CD4-positive, alpha-beta T cell treated with Interferon gamma for 1 hour (primary cell): ENCODE data around the gene ABCB6.

Experiments
- DNase-seq: peaks from one replicate; pipeline ENCODE4 v3.0.0-alpha.2; 2020

Gene ABCB6

GRCh38 chr2:219165058-219165911 lies 53.5 kb downstream of the ABCB6 start:
- DNase-seq: no peak

DNA sequence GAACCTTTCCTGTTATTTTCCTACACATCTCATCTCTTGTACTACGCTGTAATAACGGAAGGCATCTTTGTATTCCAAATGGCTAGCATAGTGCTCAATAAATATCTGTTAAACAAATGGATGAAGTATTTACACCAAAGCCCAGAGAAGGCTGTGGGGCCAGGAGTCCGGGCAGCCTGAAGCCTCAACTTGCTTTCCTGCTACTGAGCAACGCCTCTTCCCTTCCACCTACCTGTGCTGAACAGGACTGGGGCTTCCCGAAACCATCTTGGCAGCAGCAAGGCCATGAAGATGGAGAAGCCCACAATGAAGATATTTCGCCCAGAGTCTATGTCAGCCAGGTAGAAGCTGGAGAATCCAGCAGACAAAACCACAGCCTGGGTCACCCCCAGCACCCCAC lies 55.6 kb downstream of the ABCB6 start:
- DNase-seq: no peak

- DNase-seq: no peak
Observed at GRCh38 chr2:219161097-219161496, 57.7 kb downstream of the ABCB6 start.

DNA sequence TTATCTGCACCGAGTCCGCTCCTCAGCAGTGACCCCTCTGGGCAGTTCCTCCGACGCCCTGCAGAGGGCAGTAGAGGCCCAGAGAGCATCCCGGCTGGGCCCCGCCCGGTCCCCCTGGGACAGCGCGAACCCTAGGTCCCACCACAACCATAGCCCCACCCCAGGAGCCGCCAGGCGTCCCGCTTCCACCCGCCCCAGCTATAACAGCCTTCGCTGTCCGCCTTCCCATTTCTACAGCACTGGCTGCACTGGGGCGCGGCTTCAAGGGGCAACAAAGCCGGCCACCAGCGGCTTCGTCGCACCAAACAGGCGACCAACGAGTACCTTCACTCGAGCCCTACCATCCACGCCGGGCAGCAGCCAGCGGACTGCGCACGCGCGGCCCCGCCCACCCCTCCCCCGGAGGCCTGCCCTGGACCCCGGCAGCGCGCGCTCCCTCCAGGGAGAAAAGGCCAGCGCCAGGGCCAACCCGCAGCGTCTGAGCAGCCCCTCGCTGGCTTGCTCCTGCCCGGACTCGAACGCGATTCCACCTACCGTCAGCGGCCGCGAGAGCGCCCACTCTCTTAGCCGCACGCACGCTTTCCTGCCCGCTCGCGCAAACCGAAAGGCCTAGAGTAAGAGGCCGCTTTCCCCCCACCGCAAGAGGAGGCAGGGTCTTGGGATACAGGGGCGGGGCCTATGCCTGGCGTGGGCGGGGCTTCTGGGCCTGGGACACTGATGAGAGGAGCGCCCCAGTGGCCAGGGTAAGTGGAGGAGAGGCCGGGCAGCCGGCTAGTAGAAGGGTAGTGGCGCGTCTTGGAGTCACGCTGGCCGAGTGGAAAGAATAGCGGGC lies 58.4 kb downstream of the ABCB6 start, which contains the start of gene NHEJ1:
NHEJ1 (minus strand) TSS at position 630 of the 832 bp plus-strand sequence. CDS start 2,453 bp downstream, outside the sequence.
- peak; percentile 91 for DNase-seq
